ENCODE data around the gene USP43.

- TF ChIP-seq CTCF (IDR thresholded peaks at IDR 0.05): no peak
- no peak for TF ChIP-seq POLR2A (IDR thresholded peaks at IDR 0.05)
These were observed 69.5 kb downstream of the USP43 start for GRCh38 chr17:9714801-9715200.

Data from thyroid gland (tissue), 4 donors.